HepG2 (cell line): ENCODE measurements around the gene NBPF9. TPM values are rescaled to one million over a fixed set of nuclear protein-coding genes. Genes with fewer than 3 reads are reported as not detected.
"Not testable (repeated sequence)": the region's sequence is repeated elsewhere in the genome, so short reads cannot be mapped to it uniquely, and the experiment has no call there.

Experiments used
- ATAC-seq: fragments of 200-7000 bp; cut with Tn5 transposase; 3 replicates; pipeline ENCODE4 v1.9.1; 2020; ENCODE audit warnings: mild to moderate bottlenecking, moderate library complexity
- BruUV-seq: library from RNA; stranded (reverse); fragments of 400-500 nt; replicated peaks from 2 replicates; lab custom pipeline; 2021; lab: Mats Ljungman, UMichigan
- CTCF ChIA-PET: fragments of 300-600 bp; formaldehyde crosslinking; extraction: SDS; loops from one replicate; lab custom pipeline; 2021; ENCODE audit warnings: low total read pairs, inconsistent platforms, low intra/inter-chr PET ratio; lab: Yijun Ruan, JAX
- POLR2A ChIA-PET: fragments of 350-600 bp; sonication (Branson Sonifier 250); formaldehyde crosslinking; loops from one replicate; lab custom pipeline; 2020; ENCODE audit warnings: antibody characterized with exemption, inconsistent platforms; lab: Yijun Ruan, JAX
- DNase-seq: peaks from one replicate; pipeline ENCODE4 v3.0.0-alpha.2; 2015; ENCODE audit warnings: low spot score
- FAIRE-seq: peaks from 3 replicates; lab custom pipeline; 2011; peaks lifted over from hg19 to GRCh38; lab: Jason Lieb, UNC
- H2AFZ ChIP-seq: one replicate; pipeline ENCODE4 v1.6.1; 2011; ENCODE audit warnings: low read length, inconsistent platforms
- H3K27ac ChIP-seq: fragments of 300-600 bp; 3 replicates; pipeline ENCODE4 v1.8.0; 2011; ENCODE audit warnings: mixed run types, mild to moderate bottlenecking, mixed read lengths, low read length, inconsistent platforms; ENCODE audit not compliant: insufficient read depth; ENCODE audit errors: extremely low read length
- H3K27me3 ChIP-seq, 2 experiments: fragments of 200-600 bp in 1 of 2; 2 replicates in 1 of 2; 3 replicates in 1 of 2; pipeline versions ENCODE4 v1.6.0 to v1.8.0; 2011; ENCODE audit warnings: low read length in 2 of 2, mild to moderate bottlenecking in 2 of 2, moderate library complexity in 2 of 2, inconsistent platforms in 1 of 2; ENCODE audit not compliant: insufficient read depth in 2 of 2, control insufficient read depth in 1 of 2
- H3K36me3 ChIP-seq, 2 experiments: fragments of 200-600 bp in 1 of 2; replicated peaks in 1 of 2; 2 replicates in 1 of 2; 3 replicates in 1 of 2; pipeline versions ENCODE4 v1.5.1 to v1.8.0; 2011; ENCODE audit warnings: low read length in 2 of 2, inconsistent platforms in 1 of 2; ENCODE audit not compliant: insufficient read depth in 2 of 2, control insufficient read depth in 1 of 2
- H3K4me1 ChIP-seq: 2 replicates; pipeline ENCODE4 v1.5.1; 2012; ENCODE audit warnings: low read length, inconsistent platforms; ENCODE audit not compliant: insufficient read depth
- H3K4me2 ChIP-seq: 2 replicates; pipeline ENCODE4 v1.6.0; 2011; ENCODE audit warnings: low read depth, low read length, inconsistent platforms
- H3K4me3 ChIP-seq, 3 experiments: fragments of 200-600 bp in 1 of 3; sonication (generic), shearing (Covaris generic) in 1 of 3; replicated peaks in 1 of 3; 2 replicates each; pipeline ENCODE4 v1.5.1; 2011 to 2016; ENCODE audit warnings: low read length in 3 of 3, inconsistent platforms in 2 of 3, low read depth in 2 of 3, mild to moderate bottlenecking in 2 of 3, control low read depth in 1 of 3, mixed read lengths in 1 of 3; ENCODE audit not compliant: insufficient read depth in 1 of 3
- H3K79me2 ChIP-seq: one replicate; pipeline ENCODE4 v1.6.1; 2011; ENCODE audit warnings: low read length, inconsistent platforms; ENCODE audit not compliant: insufficient read depth
- H3K9ac ChIP-seq: 2 replicates; pipeline ENCODE4 v1.6.0; 2011; ENCODE audit warnings: mild to moderate bottlenecking, low read depth, low read length, inconsistent platforms; ENCODE audit not compliant: insufficient read depth
- H3K9me3 ChIP-seq: 2 replicates; pipeline ENCODE4 v1.5.1; 2012; ENCODE audit warnings: mild to moderate bottlenecking, low read length
- H4K20me1 ChIP-seq: 2 replicates; pipeline ENCODE4 v1.6.0; 2011; ENCODE audit warnings: inconsistent platforms, mild to moderate bottlenecking, low read length, moderate library complexity; ENCODE audit not compliant: insufficient read depth
- WGBS: methylation state at CpG from one replicate; pipeline ENCODE4 v1.1.6; 2017; ENCODE audit warnings: low lambda C conversion rate; 5-methylcytosine and 5-hydroxymethylcytosine counted together
- in situ Hi-C: cut with HindIII; loops from 2 replicates; pipeline ENCODE4 v1.10.0; 2017; ENCODE audit warnings: low pct_unique_long_range_greater_than_20kb; ENCODE audit not compliant: extremely low pct_ligation_motif_present
- intact Hi-C: fragments of 100-400 bp; cut with micrococcal nuclease; formaldehyde crosslinking; loops from one replicate; pipeline ENCODE4 v1.10.0; 2022; ENCODE audit not compliant: unreplicated experiment
- polyA plus RNA-seq, 8 experiments: library from polyadenylated mRNA; depleted of rRNA in 3 of 8; stranded (reverse) in 7 of 8; unstranded in 1 of 8; fragments of >200 nt; fragmentation: Illumina TruSeq in 4 of 8; extraction: Trizol in 4 of 8; gene quantifications; 2 replicates each; pipeline versions ENCODE4 v1.2.1 to v1.2.3, GENCODE V29; 2011 to 2016; ENCODE audit warnings: low read depth in 4 of 8, missing spikeins in 1 of 8, mixed read lengths in 1 of 8; ENCODE audit not compliant: insufficient read depth in 1 of 8
- total RNA-seq, 5 experiments: library from RNA; depleted of rRNA; stranded (reverse); fragments of >200 nt; fragmentation: Illumina TruSeq; extraction: Trizol; gene quantifications; 2 replicates each; pipeline ENCODE4 v1.2.3, GENCODE V29; 2016; ENCODE audit warnings: low read depth in 1 of 5

Gene NBPF9
- total and polyA plus RNA-seq, 2 of the 13 experiments (the other 11 are each of a cell fraction or from before 2014, with no cell fraction given) = 9.1 to 10.9 TPM

- in situ Hi-C loops = not testable (repeated sequence)
Measured at GRCh38 chr1:149018577-149018976, 84.8 kb downstream of the NBPF9 start.

GRCh38 chr1:149016626-149017025 is 86.7 kb downstream of the NBPF9 start:
- H3K4me2 ChIP-seq, H3K27me3 ChIP-seq, H2AFZ ChIP-seq, FAIRE-seq, in situ Hi-C loops, H3K4me1 ChIP-seq, H4K20me1 ChIP-seq, POLR2A ChIA-PET, CTCF ChIA-PET, ATAC-seq, DNase-seq, H3K4me3 ChIP-seq, intact Hi-C loops, H3K9me3 ChIP-seq, H3K79me2 ChIP-seq, BruUV-seq, H3K9ac ChIP-seq, H3K36me3 ChIP-seq, H3K27ac ChIP-seq: not testable (repeated sequence)
- 67% methylated on average over 2 of the region's 2 CpGs for WGBS

More at GRCh38 chr1:149018577-149018976, 84.8 kb downstream of the NBPF9 start:
- H4K20me1 ChIP-seq, BruUV-seq, H3K9me3 ChIP-seq, H3K36me3 ChIP-seq, CTCF ChIA-PET, H3K27ac ChIP-seq, FAIRE-seq, ATAC-seq, POLR2A ChIA-PET, H3K4me1 ChIP-seq, H3K4me2 ChIP-seq, H2AFZ ChIP-seq, DNase-seq, H3K79me2 ChIP-seq, H3K9ac ChIP-seq, H3K27me3 ChIP-seq, H3K4me3 ChIP-seq, intact Hi-C loops: not testable (repeated sequence)
- 39% methylated on average over 2 of the region's 3 CpGs for WGBS

DNA sequence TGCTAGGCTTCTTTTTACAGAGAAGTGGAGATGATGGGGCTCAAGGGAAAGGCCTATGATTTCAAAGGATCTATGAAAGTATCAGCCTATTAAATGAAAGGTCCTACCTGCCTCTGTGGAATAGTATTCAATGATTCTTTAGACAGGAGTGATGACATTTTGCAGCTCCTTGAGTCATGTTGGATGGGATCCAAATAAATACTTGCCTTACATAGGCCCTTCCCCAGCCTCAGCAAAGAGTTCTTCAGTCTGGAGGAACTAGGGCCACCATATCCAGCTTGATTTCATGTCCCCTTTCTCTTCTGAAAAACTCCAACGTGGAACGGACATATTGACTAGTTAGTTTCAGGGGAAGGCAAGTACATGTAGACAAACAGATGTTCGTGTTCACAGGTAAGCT is 87.8 kb downstream of the NBPF9 start:
- H2AFZ ChIP-seq, H4K20me1 ChIP-seq, H3K79me2 ChIP-seq, FAIRE-seq, H3K27me3 ChIP-seq, in situ Hi-C loops, H3K36me3 ChIP-seq, ATAC-seq, intact Hi-C loops, H3K4me3 ChIP-seq, BruUV-seq, H3K9me3 ChIP-seq, CTCF ChIA-PET, POLR2A ChIA-PET, H3K27ac ChIP-seq, H3K4me2 ChIP-seq, H3K4me1 ChIP-seq, H3K9ac ChIP-seq, DNase-seq: not testable (repeated sequence)
- WGBS = 75% methylated on average over 2 of the region's 3 CpGs

GRCh38 chr1:149013513-149013912 is 89.8 kb downstream of the NBPF9 start:
- CTCF ChIA-PET, ATAC-seq, intact Hi-C loops, H3K9ac ChIP-seq, DNase-seq, POLR2A ChIA-PET, H2AFZ ChIP-seq, FAIRE-seq, H3K4me2 ChIP-seq, H3K36me3 ChIP-seq, H3K4me1 ChIP-seq, H3K27ac ChIP-seq, H3K79me2 ChIP-seq, BruUV-seq, H4K20me1 ChIP-seq, H3K27me3 ChIP-seq, H3K9me3 ChIP-seq, H3K4me3 ChIP-seq, in situ Hi-C loops: not testable (repeated sequence)
- WGBS = 59% methylated on average over 4 of the region's 4 CpGs
